C4-2B (cell line): ENCODE results near the gene MRPL34.

Experiments used
- ZFX ChIP-seq: fragments of 450-650 bp; IDR thresholded peaks from 2 replicates; pipeline ENCODE4 v1.6.1; 2017
- TF ChIP-seq, protein P1 (sequence below): fragments of 450-650 bp; conservative IDR thresholded peaks from 2 replicates; pipeline ENCODE4 v1.5.1; 2017; ENCODE audit warnings: mild to moderate bottlenecking

DNA sequence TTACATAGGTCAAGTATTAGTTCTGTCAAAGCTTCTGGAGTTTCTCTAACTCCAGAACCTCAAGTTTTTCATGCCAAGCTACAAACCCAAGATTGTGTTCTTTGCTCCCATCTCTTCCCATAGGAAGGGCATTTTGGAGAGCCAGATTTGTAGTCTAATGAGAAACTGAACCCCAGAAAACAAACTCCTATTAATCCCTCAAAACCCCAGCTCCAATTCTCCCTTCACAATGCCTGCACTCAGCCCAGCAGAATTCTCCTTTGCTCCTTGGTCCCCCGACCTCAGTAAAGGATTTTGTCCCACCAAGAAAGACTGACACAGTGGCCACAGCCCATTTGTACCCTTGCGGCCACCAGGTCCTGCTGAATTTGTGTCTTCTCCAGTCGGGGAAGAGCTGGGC, 49.5 kb upstream of the MRPL34 start:
- TF ChIP-seq, protein P1, sequence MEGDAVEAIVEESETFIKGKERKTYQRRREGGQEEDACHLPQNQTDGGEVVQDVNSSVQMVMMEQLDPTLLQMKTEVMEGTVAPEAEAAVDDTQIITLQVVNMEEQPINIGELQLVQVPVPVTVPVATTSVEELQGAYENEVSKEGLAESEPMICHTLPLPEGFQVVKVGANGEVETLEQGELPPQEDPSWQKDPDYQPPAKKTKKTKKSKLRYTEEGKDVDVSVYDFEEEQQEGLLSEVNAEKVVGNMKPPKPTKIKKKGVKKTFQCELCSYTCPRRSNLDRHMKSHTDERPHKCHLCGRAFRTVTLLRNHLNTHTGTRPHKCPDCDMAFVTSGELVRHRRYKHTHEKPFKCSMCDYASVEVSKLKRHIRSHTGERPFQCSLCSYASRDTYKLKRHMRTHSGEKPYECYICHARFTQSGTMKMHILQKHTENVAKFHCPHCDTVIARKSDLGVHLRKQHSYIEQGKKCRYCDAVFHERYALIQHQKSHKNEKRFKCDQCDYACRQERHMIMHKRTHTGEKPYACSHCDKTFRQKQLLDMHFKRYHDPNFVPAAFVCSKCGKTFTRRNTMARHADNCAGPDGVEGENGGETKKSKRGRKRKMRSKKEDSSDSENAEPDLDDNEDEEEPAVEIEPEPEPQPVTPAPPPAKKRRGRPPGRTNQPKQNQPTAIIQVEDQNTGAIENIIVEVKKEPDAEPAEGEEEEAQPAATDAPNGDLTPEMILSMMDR = no peak
- no peak for TF ChIP-seq ZFX
